Measurements from ENCODE around the gene TBC1D9.

The TBC1D9 gene

GRCh38 chr4:140688711-140689598, 67.2 kb downstream of the TBC1D9 start:
- no peak for DNase-seq

DNA sequence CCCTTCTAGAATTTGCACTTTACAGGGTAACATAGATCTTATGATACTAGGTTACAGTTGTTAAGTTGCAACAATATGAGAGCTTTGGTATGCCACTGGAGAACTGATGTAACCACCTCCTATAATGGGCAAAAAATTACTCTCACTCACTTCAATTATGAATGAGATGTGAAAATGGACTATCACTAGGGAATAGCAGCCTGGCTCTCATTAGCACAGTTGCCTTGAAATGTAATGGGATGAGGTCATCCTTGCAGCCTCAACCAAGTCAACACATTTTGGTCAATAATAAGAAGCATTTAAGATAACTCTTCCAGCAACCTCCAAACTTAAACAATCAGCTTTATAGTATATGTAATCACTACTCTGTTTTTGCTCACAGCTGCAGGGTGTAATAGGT, 69.4 kb downstream of the TBC1D9 start:
- no peak for DNase-seq

GRCh38 chr4:140684314-140684713, 71.9 kb downstream of the TBC1D9 start:
- DNase-seq, result no peak

DNA sequence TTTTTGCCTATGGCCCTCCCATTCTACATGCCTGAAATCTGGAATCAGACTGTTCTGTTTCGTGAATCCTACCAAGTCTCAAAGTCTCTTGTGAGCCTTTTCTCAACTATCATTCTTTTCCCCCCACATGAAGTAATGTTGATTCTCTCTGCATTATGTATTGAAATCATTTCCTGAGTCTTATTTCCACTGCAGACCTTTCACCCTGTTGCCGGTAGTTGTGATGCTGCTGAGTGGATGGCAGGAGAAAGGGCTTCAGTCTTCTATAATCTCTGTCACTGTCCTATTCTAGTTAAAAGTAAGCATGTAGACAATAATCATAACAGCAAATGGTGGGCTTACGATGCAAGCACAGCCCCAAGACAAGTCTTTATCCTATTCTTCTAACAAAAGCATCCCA, 75.0 kb downstream of the TBC1D9 start:
- DNase-seq, result no peak

GRCh38 chr4:140680686-140681085, 75.5 kb downstream of the TBC1D9 start:
- DNase-seq, result no peak

DNA sequence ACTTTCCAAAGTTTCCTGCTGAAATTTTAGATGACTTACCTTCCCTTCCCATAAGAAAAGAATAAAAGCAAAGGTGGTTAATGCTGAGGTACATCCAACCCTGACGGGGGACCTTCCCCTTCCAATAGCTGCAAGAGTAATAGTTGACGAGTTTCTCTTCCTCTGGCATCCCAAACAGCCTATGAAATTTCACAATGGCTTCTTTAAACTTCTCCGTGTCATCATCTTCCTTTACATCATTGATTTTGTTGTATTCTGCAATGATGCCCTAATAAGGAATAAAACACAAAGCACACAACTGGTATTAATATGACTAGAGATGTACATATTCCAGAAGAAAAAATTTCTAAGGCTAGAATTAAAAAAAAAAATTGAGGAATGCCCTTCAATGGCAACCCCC, 76.6 kb downstream of the TBC1D9 start:
- no peak for DNase-seq

DNA sequence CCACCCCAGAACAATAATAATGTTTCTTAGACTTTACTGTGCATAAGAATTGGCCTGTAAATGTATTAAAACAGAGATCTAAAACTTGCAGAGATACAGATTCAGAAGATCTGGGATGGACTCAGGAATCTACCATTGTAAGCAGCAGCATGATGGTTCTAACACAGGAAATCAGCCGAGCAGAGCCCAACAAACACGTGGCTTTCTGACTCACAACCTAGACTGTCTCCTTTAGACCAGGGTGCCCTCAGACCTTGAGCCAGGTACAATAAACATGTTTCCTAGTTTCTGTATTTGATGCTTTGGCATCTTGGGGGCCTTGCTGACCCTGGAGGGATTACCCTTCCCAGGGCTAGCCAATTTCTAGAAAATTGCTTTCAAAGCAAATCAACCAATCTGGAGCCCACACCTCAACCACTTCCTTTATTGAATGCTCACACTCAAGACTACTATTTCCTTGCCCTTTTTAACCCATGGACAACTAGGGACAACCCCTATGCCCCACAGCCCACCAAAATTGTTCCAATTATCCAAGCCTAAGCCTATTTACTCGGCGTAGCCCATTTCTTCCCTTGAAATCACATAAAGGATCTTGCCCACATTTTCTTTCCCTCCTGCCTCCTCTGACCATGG, 80.5 kb downstream of the TBC1D9 start:
- no peak for DNase-seq

DNA sequence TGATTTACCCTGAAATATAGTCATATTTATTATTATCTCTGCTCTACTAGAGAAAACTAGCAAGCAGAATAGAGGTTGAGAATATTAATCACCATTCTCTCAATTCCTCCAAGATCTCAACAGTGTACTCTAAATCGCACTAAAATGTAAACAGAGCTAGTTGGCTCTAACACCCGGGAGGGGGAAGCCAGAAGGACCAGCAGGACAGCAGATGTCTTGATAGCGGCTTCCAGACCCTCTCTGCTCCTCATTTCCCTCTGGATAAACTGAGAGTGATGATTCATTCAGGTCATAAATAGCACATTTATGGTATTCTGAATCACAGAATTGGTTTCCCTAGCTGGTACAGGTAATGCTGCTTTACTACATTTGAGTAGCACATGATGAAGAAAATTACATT, 82.5 kb downstream of the TBC1D9 start:
- DNase-seq, result peak in 1 of 2 experiments; percentile 17

DNA sequence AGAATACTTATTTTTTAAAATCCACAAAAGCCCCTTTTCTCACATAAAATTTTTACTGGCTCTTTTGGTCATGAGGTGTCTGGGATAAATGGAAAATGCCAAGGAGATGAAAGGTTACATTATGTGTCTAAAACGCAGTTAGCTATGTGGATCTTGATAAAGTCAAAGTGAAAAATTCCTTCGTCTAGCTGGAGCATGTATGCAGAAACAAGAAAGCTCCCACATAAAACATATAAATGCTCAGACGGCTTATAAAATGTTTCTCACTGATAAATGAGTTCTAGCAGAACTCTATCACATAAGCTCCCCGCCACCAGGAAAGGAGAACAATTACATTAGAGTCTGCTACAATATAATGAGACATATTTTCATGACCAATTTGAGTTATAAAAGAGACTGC, 83.8 kb downstream of the TBC1D9 start:
- no peak for DNase-seq

- DNase-seq, result no peak
These were observed 88.1 kb downstream of the TBC1D9 start for GRCh38 chr4:140668111-140668510.

GRCh38 chr4:140666889-140667614, 89.1 kb downstream of the TBC1D9 start:
- DNase-seq, result peak in 1 of 2 experiments; percentile 21

DNA sequence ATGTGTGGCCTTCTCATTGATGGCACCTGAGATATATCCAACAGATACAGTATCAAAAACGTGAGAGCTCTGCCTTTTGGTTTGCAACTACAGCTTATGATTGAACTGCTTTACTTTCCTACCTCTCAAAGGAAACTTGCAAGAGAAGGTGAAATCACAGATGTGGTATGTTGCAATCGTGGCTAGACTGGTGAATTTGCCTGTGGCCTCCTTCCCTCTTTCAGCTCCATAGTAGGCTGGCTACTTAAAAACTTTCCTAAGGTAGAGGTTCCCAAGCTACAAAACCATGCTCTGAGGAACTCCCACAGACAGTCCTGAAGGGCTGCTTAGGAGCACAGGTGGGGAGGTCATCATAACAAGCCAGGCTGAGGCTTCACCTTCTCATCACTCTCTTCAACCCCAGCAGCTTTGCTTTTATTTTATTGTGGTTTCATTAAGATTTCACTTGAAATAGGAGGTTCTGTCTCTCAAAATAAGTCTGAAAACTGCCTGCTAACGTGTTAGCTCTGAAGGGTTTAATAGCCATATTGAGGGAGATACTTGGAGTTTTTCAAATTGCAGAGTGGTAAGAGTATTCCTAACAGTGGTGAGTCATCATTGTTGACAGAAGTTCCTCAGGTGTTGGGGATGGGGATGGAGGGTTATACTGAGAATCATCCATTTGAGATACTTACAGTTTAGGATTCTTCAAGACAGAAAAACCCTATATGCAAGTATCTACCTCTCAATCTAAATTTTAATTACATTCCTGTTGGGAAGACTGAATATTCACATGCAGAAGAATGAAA, 93.9 kb downstream of the TBC1D9 start:
- peak in 1 of 2 experiments; percentile 28 for DNase-seq

DNA sequence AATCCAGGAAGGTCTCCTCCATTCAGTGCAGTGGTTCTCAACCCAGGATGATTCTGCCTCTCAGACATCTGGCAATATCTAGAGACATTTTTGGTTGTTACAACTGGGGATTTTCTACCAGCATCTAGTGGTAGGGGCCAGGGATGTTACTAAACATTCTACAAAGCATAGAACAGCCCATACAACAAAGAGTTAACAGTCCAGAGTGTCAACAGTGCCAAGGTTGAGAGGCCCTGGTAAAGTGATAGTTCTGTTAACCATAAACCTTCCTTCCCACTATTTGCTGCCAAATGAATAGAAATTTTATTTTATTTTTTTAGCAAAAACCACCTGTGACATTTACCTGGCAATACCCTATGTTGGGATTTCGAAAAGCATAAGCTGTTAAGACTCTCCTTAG, 94.6 kb downstream of the TBC1D9 start:
- no peak for DNase-seq

GRCh38 chr4:140659943-140660700, 96.1 kb downstream of the TBC1D9 start:
- DNase-seq, result peak; percentile 93 to 96

DNA sequence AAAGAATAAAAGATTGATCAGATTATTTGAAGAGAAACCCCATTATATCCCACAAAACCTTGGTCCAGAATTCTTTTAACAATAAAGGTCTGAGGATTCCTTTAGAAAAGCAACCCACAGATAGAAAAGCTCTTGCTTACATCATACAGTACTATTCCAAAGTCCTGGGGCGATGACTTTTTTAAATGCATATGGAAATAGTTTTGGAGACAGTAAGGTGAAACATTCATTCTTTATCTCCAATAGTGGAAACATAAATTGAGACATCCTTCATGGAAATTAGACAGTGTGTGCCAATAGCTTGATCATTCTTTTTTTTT, 101.7 kb downstream of the TBC1D9 start:
- no peak for DNase-seq

DNA sequence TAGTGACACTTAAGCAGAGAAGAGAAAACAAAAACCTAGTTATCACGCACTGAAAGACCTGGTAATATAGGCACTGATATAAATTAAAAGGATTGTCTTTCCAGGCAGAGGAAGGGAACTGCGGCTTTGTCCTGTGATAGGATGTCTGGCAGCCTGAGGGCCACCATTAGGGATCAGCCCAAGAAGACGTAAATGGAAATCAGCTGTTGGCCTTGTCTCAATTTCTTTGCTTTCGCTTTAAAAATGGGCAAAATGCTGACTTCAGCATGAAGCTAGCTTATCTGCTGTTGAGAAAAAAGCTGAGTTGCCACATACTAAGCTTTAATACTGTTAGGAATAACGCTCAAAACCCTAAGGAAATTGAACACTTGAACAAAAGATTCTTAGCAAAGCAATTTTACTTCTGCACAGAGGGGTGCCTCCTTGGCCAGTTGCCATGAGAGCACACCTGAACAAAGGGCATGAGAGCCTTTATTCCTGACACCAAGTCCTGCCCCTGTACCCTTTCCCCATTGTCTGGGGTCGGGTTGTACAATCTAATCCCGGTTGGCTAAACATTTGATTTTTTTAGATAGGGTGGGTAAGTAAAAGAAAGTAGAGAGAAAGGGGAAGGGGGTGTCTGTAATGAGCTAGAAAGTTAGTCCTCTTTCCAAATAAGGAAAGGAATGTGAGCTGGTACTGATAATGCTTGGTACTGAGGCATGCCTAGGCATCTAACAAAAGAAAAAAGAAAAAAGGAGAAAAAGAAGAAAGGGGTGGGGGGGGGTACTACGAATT, 102.3 kb downstream of the TBC1D9 start:
- DNase-seq, result no peak

DNA sequence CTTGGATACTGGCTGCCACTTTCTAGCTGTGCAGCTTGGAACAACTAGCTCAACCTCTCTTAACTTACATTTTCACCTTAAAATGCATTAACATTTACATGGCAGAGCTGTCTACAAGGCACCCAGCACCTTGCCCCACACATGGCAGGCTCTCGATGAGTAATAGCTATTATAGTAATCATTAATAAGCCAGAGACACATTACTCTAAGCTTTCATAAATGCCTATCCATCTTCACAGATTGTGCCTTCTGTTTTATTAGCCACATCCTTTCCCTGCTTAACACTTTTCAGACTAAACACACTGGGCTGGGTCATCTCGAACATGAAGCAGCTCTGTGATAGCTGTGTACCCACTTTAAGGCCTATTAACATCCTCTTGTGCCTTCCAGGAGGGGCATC, 103.6 kb downstream of the TBC1D9 start:
- DNase-seq, result no peak

GRCh38 chr4:140648716-140649308, 107.4 kb downstream of the TBC1D9 start:
- DNase-seq, result no peak

GRCh38 chr4:140645614-140646412, 110.4 kb downstream of the TBC1D9 start:
- DNase-seq, result no peak

GRCh38 chr4:140645196-140645595, 111.0 kb downstream of the TBC1D9 start:
- DNase-seq, result no peak
